GM18511 (cell line): ENCODE results near the gene NFATC1.

Experiments used
- ATAC-seq: cut with Tn5 transposase; IDR thresholded peaks from one replicate; pipeline ENCODE4 v1.9.1; 2021; ENCODE audit warnings: mild to moderate bottlenecking, moderate library complexity; ENCODE audit not compliant: unreplicated experiment

Gene NFATC1

GRCh38 chr18:79452991-79453645, 57.4 kb downstream of the NFATC1 start:
- no peak for ATAC-seq

- no peak for ATAC-seq
These were observed 58.3 kb downstream of the NFATC1 start for GRCh38 chr18:79453816-79454735.

GRCh38 chr18:79455261-79455660, 59.5 kb downstream of the NFATC1 start:
- no peak for ATAC-seq

GRCh38 chr18:79456105-79456980, 60.6 kb downstream of the NFATC1 start:
- ATAC-seq, result no peak

GRCh38 chr18:79457239-79457638, 61.5 kb downstream of the NFATC1 start:
- ATAC-seq, result no peak

- no peak for ATAC-seq
These were observed 61.9 kb downstream of the NFATC1 start for GRCh38 chr18:79457652-79458051.

- no peak for ATAC-seq
These were observed 62.6 kb downstream of the NFATC1 start for GRCh38 chr18:79458131-79458838.

- no peak for ATAC-seq
These were observed 63.4 kb downstream of the NFATC1 start for GRCh38 chr18:79458917-79459803.

GRCh38 chr18:79459946-79460480, 64.3 kb downstream of the NFATC1 start:
- ATAC-seq, result peak; percentile 42

- peak; percentile 78 for ATAC-seq
These were observed 65.0 kb downstream of the NFATC1 start for GRCh38 chr18:79460481-79461300.

- ATAC-seq, result no peak
These were observed 65.9 kb downstream of the NFATC1 start for GRCh38 chr18:79461627-79462026.

- ATAC-seq, result no peak
These were observed 67.8 kb downstream of the NFATC1 start for GRCh38 chr18:79463424-79463960.

GRCh38 chr18:79465392-79465991, 69.8 kb downstream of the NFATC1 start:
- ATAC-seq, result peak; percentile 70

GRCh38 chr18:79466591-79466990, 70.9 kb downstream of the NFATC1 start:
- peak; percentile 56 for ATAC-seq

GRCh38 chr18:79467126-79467525, 71.4 kb downstream of the NFATC1 start:
- ATAC-seq, result no peak

- ATAC-seq, result no peak
These were observed 72.5 kb downstream of the NFATC1 start for GRCh38 chr18:79468119-79468789.

GRCh38 chr18:79469309-79469708, 73.6 kb downstream of the NFATC1 start:
- ATAC-seq, result no peak
